ENCODE measurements around the gene ZC3H12C. TPM values are rescaled to one million over a fixed set of nuclear protein-coding genes. Genes with fewer than 3 reads are reported as not detected.
A peak's percentile ranks its signal among the peaks of the same experiment; 100 is the strongest.

ZC3H12C gene
- total and polyA plus RNA-seq, 2 of the 13 experiments (the other 11 are each of a cell fraction or from before 2014, with no cell fraction given), result 2.4 to 5.7 TPM

GRCh38 chr11:110198031-110198729 is 105.0 kb downstream of the ZC3H12C start (continued):
- TF ChIP-seq BCL3 (CRISPR knock-in tag; IDR thresholded peaks at IDR 0.05) (no peak), NFYC (CRISPR knock-in tag; IDR thresholded peaks at IDR 0.05) (no peak), STAG1 (CRISPR knock-in tag; IDR thresholded peaks at IDR 0.05) (no peak), ZNF138 (CRISPR knock-in tag; IDR thresholded peaks at IDR 0.05; ENCODE audit: low read depth) (no peak), ARNT (IDR thresholded peaks at IDR 0.05) (no peak), ZNF839 (CRISPR knock-in tag; IDR thresholded peaks at IDR 0.05; ENCODE audit: borderline replicate concordance) (no peak), KDM5B (CRISPR knock-in tag; IDR thresholded peaks at IDR 0.05; ENCODE audit: borderline replicate concordance) (no peak)

GRCh38 chr11:110199184-110199981 is 106.2 kb downstream of the ZC3H12C start:
- CTCF ChIA-PET (ENCODE audit: low intra/inter-chr PET ratio, low total read pairs), result interaction anchor here (3.7 kb wide), 1 partner anchor 177 kb away, joined by 35 read pairs; no protein-coding TSS in a partner anchor
- FAIRE-seq (peak; percentile 21), DNase-seq (ENCODE audit: low spot score) (peak; percentile 20), ATAC-seq (peak; percentile 53; the same call in 2 of the 3 replicates)
- H3K27me3 ChIP-seq (ENCODE audit: control insufficient read depth in 1 of 2, insufficient read depth in 2 of 2, low read length in 2 of 2), result no peaks in the 10 kb centered on the region
- no peak overlapping the region for H3K9ac ChIP-seq (ENCODE audit: insufficient read depth, low read depth, low read length)
- TF ChIP-seq CEBPG (CRISPR knock-in tag; IDR thresholded peaks at IDR 0.05), result peak; percentile 53
- no peak for TF ChIP-seq SIN3B (IDR thresholded peaks at IDR 0.05; ENCODE audit: low read length)
- TF ChIP-seq ZFAT (CRISPR knock-in tag; conservative IDR thresholded peaks at IDR 0.05), result no peak
- TF ChIP-seq CEBPB (IDR thresholded peaks at IDR 0.05; ENCODE audit: borderline replicate concordance, low read depth, low read length), result peak; percentile 66
- no peak for TF ChIP-seq SATB2 (CRISPR knock-in tag; IDR thresholded peaks at IDR 0.05)
- no peak for TF ChIP-seq SALL2 (CRISPR knock-in tag; IDR thresholded peaks at IDR 0.05)
- intact Hi-C loops (cut with micrococcal nuclease; ENCODE audit: unreplicated experiment) (loop anchor here (1.0 kb wide), 1 partner anchor 253 kb away; no protein-coding TSS in a partner anchor), in situ Hi-C loops (cut with HindIII; ENCODE audit: extremely low pct_ligation_motif_present, low pct_unique_long_range_greater_than_20kb) (no loop called here)
- no peak overlapping the region for H3K4me3 ChIP-seq (replicated peaks in 1 of 3; ENCODE audit: insufficient read depth in 1 of 3, low read depth in 2 of 3, low read length in 3 of 3)
- no peaks in the 10 kb centered on the region for H4K20me1 ChIP-seq (ENCODE audit: insufficient read depth, low read length)
- no peak overlapping the region for H3K27ac ChIP-seq (ENCODE audit: extremely low read length, insufficient read depth, low read length)
- 4% methylated on average over 4 of the region's 4 CpGs for WGBS (ENCODE audit: low lambda C conversion rate)
- H3K79me2 ChIP-seq (ENCODE audit: insufficient read depth, low read length), result no peaks in the 10 kb centered on the region
- no peaks in the 10 kb centered on the region for H3K4me1 ChIP-seq (ENCODE audit: insufficient read depth, low read length)
- POLR2A ChIA-PET, result no interaction called here
- no peak overlapping the region for H2AFZ ChIP-seq (ENCODE audit: low read length)
- H3K4me2 ChIP-seq (ENCODE audit: low read depth, low read length), result no peak overlapping the region
- no peaks in the 10 kb centered on the region for H3K9me3 ChIP-seq (ENCODE audit: low read length)
- no peaks in the 10 kb centered on the region for H3K36me3 ChIP-seq (replicated peaks in 1 of 2; ENCODE audit: control insufficient read depth in 1 of 2, insufficient read depth in 2 of 2, low read length in 2 of 2)
- no TSS peak for BruUV-seq (replicated peaks)
